DND-41 (cell line): ENCODE results near the gene GRHL3.

Experiments used
- ATAC-seq: fragments of 200-7000 bp; cut with Tn5 transposase; 3 replicates; pipeline ENCODE4 v1.9.1; 2021; ENCODE audit warnings: low read depth; ENCODE audit not compliant: insufficient read depth
- DNase-seq: peaks from one replicate; pipeline ENCODE4 v3.0.0-alpha.2; 2020
- H2AFZ ChIP-seq: 2 replicates; pipeline ENCODE4 v1.6.0; 2012; ENCODE audit warnings: low read depth, low read length
- H3K27ac ChIP-seq: 2 replicates; pipeline ENCODE4 v1.5.1; 2012; ENCODE audit warnings: low read length, inconsistent platforms
- H3K27me3 ChIP-seq: fragments of 200-600 bp; sonication (generic); 2 replicates; pipeline ENCODE4 v1.6.0; 2012; ENCODE audit warnings: low read length, mild to moderate bottlenecking, inconsistent platforms; ENCODE audit not compliant: insufficient read depth, poor library complexity
- H3K36me3 ChIP-seq: 2 replicates; pipeline ENCODE4 v1.5.1; 2012; ENCODE audit warnings: low read length, inconsistent platforms; ENCODE audit not compliant: insufficient read depth
- H3K4me1 ChIP-seq: 2 replicates; pipeline ENCODE4 v1.5.1; 2012; ENCODE audit warnings: mild to moderate bottlenecking, low read length; ENCODE audit not compliant: insufficient read depth
- H3K4me2 ChIP-seq: 2 replicates; pipeline ENCODE4 v1.6.0; 2012; ENCODE audit warnings: mild to moderate bottlenecking, moderate library complexity, low read length, inconsistent platforms; ENCODE audit not compliant: insufficient read depth
- H3K4me3 ChIP-seq, 2 experiments: fragments of 200-600 bp in 1 of 2; shearing (Covaris generic) in 1 of 2; 2 replicates each; pipeline ENCODE4 v1.5.1; 2012 to 2016; ENCODE audit warnings: inconsistent platforms in 2 of 2, low read length in 2 of 2, mild to moderate bottlenecking in 2 of 2, low read depth in 1 of 2, moderate library complexity in 1 of 2
- H3K79me2 ChIP-seq: 2 replicates; pipeline ENCODE4 v1.6.0; 2012; ENCODE audit warnings: low read length, inconsistent platforms; ENCODE audit not compliant: insufficient read depth
- H3K9ac ChIP-seq: 2 replicates; pipeline ENCODE4 v1.6.0; 2012; ENCODE audit warnings: low read depth, mild to moderate bottlenecking, inconsistent platforms, low read length, moderate library complexity
- H3K9me3 ChIP-seq: 2 replicates; pipeline ENCODE4 v1.5.1; 2012; ENCODE audit warnings: low read length, moderate library complexity, mild to moderate bottlenecking, inconsistent platforms; ENCODE audit not compliant: insufficient read depth, severe bottlenecking
- H4K20me1 ChIP-seq: 2 replicates; pipeline ENCODE4 v1.6.0; 2012; ENCODE audit warnings: low read length; ENCODE audit not compliant: insufficient read depth
- CTCF ChIP-seq: IDR thresholded peaks from 2 replicates; pipeline ENCODE4 v1.5.1; 2012; ENCODE audit warnings: borderline replicate concordance, low read length, moderate library complexity, mild to moderate bottlenecking; ENCODE audit not compliant: poor library complexity, severe bottlenecking; ENCODE audit errors: extremely low read depth
- EZH2 ChIP-seq: IDR thresholded peaks from 3 replicates; pipeline ENCODE4 v1.6.1; 2012; ENCODE audit warnings: borderline replicate concordance, low read depth, mild to moderate bottlenecking, moderate library complexity, low read length, inconsistent platforms; ENCODE audit not compliant: severe bottlenecking

The GRHL3 gene

GRCh38 chr1:24316645-24317044 lies 2.5 kb upstream of the GRHL3 start:
- H4K20me1 ChIP-seq: peaks cover 51% of the 10 kb centered on the region
- H2AFZ ChIP-seq: no peak overlapping the region
- no peak overlapping the region for H3K27ac ChIP-seq
- H3K9ac ChIP-seq: no peak overlapping the region
- H3K4me3 ChIP-seq: no peak overlapping the region
- no peak for DNase-seq
- no peak for ATAC-seq
- H3K36me3 ChIP-seq: no peaks in the 10 kb centered on the region
- peaks cover 11% of the 10 kb centered on the region for H3K4me1 ChIP-seq
- no peaks in the 10 kb centered on the region for H3K9me3 ChIP-seq
- H3K4me2 ChIP-seq: no peak overlapping the region
- no peaks in the 10 kb centered on the region for H3K79me2 ChIP-seq
- TF ChIP-seq CTCF: no peak
- TF ChIP-seq EZH2: no peak
- peaks cover 77% of the 10 kb centered on the region for H3K27me3 ChIP-seq

- H3K27me3 ChIP-seq: peaks cover 78% of the 10 kb centered on the region
- no peaks in the 10 kb centered on the region for H3K9me3 ChIP-seq
- no peak overlapping the region for H3K4me3 ChIP-seq
- TF ChIP-seq CTCF (no peak), EZH2 (no peak)
- H4K20me1 ChIP-seq: peaks cover 55% of the 10 kb centered on the region
- H2AFZ ChIP-seq: no peak overlapping the region
- no peak for ATAC-seq
- no peak overlapping the region for H3K9ac ChIP-seq
- peaks cover 15% of the 10 kb centered on the region for H3K4me1 ChIP-seq
- no peaks in the 10 kb centered on the region for H3K36me3 ChIP-seq
- no peak overlapping the region for H3K27ac ChIP-seq
- H3K4me2 ChIP-seq: no peak overlapping the region
- no peaks in the 10 kb centered on the region for H3K79me2 ChIP-seq
- DNase-seq: no peak
Measured at GRCh38 chr1:24317081-24317480, 2.1 kb upstream of the GRHL3 start.

GRCh38 chr1:24317956-24318614 lies 1.1 kb upstream of the GRHL3 start:
- no peaks in the 10 kb centered on the region for H3K36me3 ChIP-seq
- H3K9ac ChIP-seq: no peak overlapping the region
- DNase-seq: no peak
- no peaks in the 10 kb centered on the region for H3K9me3 ChIP-seq
- TF ChIP-seq CTCF: no peak
- no peak for TF ChIP-seq EZH2
- no peak overlapping the region for H3K4me2 ChIP-seq
- no peaks in the 10 kb centered on the region for H3K79me2 ChIP-seq
- H4K20me1 ChIP-seq: peaks cover 65% of the 10 kb centered on the region
- no peak overlapping the region for H3K27ac ChIP-seq
- no peak for ATAC-seq
- H3K4me3 ChIP-seq: no peak overlapping the region
- H2AFZ ChIP-seq: no peak overlapping the region
- peaks cover 81% of the 10 kb centered on the region for H3K27me3 ChIP-seq
- peaks cover 25% of the 10 kb centered on the region for H3K4me1 ChIP-seq
